Right ventricle myocardium inferior (tissue), 1 donor: ENCODE measurements around the gene RFX2. TPM values are rescaled to one million over a fixed set of nuclear protein-coding genes. Genes with fewer than 3 reads are reported as not detected.
"Not testable (repeated sequence)": the region's sequence is repeated elsewhere in the genome, so short reads cannot be mapped to it uniquely, and the experiment has no call there.

Source experiments
- ATAC-seq: fragments of 200-7000 bp; cut with Tn5 transposase; one replicate; pipeline ENCODE4 v1.9.1; 2020; ENCODE audit warnings: mild to moderate bottlenecking, moderate library complexity
- DNase-seq: peaks from one replicate; pipeline ENCODE4 v3.0.0; 2021; ENCODE audit errors: missing footprints
- intact Hi-C: fragments of 100-400 bp; cut with DNase I; formaldehyde crosslinking; loops from one replicate; pipeline ENCODE4 v1.11.0; 2022
- total RNA-seq: library from RNA; stranded (reverse); fragmentation: NEBNext Ultra II Directional; extraction: Animal tissue kit (Norgen Biotek cat#: 25700); gene quantifications from one replicate; pipeline ENCODE4 v1.2.1, GENCODE V29; 2021
- donor health status: DM: no; HTN: yes; CAD: no; lungs with severe emphysema.

Gene RFX2
- total RNA-seq, 1 donor from 2014 or later = 5.4 TPM

DNA sequence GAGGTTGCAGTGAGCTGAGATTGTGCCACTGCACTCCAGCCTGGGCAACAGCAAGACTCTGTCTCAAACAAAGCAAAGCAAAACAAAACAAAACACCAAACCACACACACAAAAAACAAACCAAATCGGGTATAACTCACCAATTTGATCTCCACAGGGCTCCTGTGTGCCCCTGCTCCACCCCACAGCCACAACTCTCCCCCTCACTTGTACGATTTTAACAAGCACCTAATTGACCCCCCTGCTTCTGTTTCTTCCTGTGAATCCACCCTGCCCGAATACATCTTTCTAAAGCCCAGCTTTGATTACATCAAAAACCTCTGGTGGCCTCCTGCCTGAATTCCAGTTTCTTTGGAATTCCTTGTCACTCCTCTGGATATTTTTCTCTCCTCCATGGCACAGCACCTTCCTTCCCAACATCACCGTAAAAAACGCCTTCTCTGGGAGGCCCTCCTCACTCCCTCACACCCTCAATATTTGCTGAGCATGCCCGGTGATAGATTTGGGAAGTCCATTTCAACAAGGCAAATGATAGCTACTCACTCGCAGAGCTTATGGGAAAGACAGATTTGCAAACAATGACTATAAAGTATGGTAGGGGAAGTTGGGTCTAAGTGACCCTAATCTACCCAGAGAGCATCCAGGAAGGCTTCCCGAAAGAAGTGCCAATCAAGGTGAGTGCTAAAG, 120.8 kb downstream of the RFX2 start:
- ATAC-seq (no peak), DNase-seq (no peak)
- intact Hi-C loops = loop anchor here (5.0 kb wide), 1 partner anchor 138 kb away; no protein-coding TSS in a partner anchor

DNA sequence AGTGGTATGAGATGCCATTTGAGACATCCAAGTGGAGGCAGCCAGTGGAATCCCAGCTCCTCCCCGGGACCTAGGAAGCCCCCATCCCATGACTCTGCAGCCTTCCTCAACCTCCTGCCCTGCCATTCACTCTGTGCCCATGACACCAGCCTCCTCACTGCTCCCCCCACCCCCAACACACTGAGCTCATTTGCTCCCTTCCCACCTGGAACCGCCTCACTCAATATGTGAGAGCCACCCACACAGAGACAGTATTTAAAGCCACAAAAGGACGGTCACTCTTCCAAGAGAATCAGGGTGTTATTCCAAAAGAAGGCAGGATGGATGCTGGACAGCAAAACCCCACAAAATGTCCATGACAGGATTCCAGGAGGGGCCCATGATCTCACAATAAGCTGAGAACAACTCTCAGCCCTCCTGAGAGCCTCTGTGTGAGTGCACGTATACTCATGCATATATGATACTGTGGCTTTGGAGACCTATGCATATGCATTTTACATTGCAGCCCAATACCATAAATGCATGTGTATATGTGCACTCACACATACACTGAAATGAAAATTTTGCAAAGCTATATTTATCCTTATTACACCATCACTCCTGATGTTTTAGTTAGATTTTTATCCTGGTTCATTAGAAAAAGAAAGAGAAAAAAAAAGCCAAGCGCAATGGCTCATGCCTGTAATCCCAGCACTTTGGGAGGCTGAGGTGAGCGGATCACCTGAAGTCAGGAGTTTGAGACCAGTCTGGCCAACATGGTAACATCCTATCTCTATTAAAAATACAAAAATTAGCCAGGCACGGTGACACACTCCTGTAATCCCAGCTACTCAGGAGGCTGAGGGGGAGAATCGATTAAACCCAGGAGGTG, 121.5 kb downstream of the RFX2 start:
- intact Hi-C loops = loop anchor here (5.0 kb wide), 1 partner anchor 139 kb away; no protein-coding TSS in a partner anchor
- ATAC-seq = no peak
- DNase-seq = no peak

DNA sequence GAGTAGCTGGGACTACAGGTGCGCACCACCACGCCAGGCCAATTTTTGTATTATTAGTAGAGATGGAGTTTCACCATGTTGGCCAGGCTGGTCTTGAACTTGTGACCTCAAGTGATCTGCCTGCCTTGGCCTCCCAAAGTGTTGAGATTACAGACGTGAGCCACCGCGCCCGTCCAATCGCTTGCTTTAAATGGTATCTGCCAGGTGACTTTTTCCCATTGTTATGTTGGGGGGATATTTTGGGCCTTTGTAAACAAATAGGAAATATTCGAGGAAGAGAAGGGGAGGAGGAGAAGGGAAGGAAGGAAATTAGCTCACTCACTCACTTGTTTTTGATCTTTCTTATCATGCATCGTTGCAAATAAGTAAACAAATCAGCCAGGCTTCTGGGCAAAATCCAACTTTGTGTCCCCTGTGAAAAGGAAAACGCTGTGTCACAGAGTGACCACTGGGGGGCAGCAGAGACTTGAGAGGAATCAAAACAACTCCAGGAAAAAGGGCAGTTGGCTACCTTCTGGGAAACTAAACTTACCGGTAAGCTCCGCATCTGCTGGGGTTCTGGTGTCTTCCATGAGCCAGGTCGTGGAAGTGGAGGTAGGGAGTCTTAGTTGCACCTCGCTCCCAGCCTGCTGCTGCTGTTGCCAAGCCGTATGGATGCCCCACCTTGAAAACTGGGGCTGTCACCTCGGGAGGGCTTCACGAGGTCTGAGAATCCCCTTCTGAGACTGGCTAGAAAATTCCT, 123.1 kb downstream of the RFX2 start:
- intact Hi-C loops = loop anchor here (2.0 to 5.0 kb wide), 2 partner anchors 36 to 140 kb away; no protein-coding TSS in a partner anchor
- no peak for DNase-seq
- ATAC-seq = peak; percentile 47

DNA sequence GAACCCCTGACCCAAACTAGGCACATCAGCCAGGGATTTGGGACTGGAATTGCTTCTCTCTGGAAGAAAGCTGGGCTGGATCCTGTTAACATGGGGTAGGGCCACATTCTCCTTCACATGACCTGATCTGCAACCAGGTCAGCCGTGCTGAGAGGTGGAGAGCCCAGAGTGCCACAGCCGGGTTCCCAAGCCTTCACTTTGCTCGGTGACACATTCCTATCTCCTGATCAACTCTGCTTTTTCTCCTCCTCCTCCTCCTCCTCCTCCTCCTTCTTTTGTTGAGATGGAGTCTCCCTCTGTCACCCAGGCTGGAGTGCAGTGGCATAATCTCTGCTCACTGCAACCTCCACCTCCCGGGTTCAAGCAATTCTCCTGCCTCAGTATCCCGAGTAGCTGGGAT, 124.5 kb downstream of the RFX2 start:
- intact Hi-C loops = loop anchor here (2.0 to 5.0 kb wide), 2 partner anchors 37 to 141 kb away; no protein-coding TSS in a partner anchor

DNA sequence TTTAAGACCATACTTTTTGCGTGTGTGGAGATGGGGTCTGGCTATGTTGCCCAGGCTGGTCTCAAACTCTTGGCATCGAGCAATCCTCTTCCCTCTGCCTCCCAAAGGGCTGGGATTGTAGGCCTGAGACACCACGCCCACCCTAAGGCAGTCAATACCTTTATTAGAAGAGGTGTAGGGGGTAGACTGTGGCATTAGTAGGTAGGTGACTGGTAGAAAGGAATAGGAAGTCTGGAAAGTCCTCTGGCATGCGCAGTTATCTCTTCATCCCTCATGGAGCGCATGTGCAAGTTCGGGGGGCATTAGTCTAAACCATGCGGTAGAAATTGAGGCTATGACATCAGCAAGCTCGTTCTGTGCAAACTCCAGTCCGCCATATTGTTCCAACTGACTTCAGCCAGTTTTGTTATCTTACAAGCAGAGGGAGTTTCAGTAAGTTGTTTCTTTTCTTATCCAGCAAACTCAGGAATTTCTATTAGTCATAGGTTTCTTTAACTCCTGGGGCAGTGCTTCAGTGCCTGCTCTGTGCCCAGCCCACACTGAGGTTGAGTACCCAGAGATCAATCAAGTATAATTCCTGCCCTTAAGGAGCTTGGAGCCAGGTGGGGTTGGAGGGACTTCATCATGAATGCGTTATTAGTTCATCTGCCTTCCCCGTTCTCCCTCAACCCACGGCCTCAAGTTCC, 125.1 kb downstream of the RFX2 start:
- DNase-seq = no peak
- intact Hi-C loops = loop anchor here (5.0 kb wide), 1 partner anchor 142 kb away; no protein-coding TSS in a partner anchor
- no peak for ATAC-seq

More for the DNA sequence above, 124.5 kb downstream of the RFX2 start:
- not testable (repeated sequence) for DNase-seq, ATAC-seq

DNA sequence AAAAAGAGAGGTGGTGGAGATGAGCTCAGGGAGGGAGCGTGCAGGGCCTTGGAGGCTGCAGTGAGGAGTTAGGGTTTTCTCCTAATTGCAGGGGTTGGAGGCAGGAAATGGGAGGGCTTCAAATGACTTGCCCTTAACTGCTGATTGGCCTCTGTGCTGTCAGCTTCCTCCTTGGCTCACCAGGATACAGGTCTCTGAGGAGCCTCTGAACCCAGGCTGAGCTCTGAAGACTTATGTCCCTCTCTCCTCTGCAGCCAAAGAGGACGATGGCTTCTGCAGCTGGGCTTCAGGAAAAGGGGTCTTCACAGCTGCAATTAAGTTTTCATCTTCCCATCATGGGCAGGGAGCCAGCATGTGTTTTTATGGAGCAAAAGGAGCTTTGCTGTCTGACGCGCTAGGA, 125.7 kb downstream of the RFX2 start:
- ATAC-seq (no peak), DNase-seq (no peak)
- intact Hi-C loops = no loop called here

DNA sequence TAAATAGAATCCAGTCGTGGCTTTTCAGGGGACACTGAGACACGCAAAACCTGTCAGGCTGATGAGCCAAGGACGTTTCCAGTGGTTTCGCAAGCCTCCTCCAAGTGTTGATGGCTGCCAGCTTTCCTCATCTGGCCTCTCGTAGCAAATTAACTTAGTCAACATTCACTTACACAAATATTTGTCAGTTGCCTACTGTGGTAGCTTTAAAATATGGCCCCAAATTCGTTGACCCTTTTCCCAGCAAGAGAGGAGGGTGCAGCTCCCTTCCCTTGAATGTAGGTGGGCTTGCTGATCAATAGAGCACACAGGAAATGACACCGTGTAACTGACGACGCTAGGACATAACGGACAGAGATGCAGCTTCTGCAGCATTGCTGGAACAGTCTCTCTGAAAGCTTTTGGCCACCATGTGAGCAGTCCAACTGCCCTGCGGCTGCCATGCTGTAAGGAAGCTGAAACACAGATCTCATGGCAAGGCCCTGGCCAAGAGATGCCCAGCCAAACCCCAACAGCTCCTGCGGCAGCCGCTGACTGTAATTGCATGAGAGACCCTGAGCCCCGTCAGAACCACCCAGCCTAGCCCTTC, 126.8 kb downstream of the RFX2 start:
- intact Hi-C loops = no loop called here
- DNase-seq (no peak), ATAC-seq (peak; percentile 32)

DNA sequence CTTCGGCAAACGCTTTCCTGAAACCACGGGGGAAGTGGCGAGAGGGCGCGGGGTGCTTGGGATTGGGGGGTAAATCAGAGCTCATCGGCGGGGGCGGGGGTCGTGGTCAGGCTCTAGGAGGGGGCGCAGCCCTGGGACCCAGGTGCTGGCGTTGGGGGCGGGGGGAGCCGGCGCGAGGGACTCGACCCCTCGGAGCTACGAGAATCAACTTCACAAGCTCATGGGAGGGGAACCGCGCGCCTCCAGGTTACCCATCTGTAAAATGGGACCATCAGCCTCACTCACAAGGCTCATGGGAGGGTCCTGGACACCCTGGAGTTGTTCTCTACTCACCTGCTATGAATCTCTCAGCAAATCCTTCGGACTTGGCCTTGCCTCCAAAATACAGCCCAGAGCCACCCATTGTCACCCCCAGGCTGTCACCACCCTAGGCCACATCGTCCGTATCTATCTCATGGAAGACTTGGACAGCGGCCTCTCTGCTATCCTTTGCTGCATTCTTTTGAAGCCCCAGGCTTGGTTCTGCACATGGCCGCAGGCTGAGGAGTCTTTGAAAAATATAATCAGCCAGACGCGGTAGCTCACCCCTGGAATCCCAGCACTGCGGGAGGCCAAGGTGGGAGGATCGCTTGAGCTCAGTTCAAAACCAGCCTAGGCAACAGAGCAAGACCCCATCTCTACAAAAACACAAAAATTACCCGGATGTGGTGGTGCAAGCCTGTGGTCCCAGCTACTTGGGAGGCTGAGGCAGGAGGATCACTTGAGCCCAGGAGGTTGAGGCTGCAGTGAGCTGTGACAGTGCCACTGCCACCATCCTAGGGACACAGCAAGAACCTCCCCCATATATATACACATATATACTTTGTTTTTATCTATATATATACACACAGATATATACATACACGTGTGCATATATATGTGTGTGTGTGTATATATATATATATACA, 131.4 kb downstream of the RFX2 start:
- intact Hi-C loops = no loop called here
- peak; percentile 1 for ATAC-seq
- peak; percentile 79 for DNase-seq

DNA sequence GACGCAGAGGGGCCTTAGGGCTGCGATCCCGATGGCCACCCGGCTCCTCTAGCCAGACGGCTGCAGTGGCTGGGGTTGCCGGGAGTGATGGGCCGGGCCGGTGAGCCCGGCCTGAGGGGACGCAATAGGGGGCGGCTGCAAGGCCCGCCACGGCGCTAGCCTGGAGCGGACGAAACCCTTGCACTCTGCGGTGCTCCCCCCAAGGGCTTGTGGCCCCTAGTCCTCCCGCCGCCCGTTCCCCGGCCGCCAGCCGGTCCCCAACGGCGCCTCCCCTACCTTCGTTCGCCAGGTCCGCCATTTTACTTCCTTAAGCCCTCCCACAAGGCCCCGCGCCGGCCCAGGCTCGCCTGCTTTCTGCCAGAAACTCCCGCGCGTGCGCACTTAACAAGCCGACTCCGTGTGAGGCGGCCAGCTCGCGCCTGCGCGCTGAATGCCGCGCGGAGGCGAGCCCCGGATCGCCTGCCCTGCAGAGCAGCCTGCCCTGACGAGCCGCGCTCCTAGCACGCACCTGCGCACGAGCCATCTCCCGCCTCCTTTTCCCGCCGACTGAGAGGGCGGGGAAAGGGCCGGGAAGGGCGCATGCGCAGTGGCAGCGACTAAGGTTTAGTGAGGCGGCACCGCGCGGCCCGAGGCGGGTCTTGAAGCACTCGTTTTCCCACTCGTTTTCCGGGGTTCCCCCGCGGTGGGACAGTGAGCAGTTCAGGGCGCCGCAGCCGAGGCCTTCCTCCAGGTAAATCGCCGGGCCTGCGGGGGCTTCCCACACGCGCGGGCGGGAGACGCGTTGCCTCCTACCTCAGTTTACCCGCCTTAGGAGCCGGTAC, 132.3 kb downstream of the RFX2 start, which contains the start of gene RANBP3:
RANBP3 (minus strand) TSS at position 356 of the 821 bp plus-strand sequence; CDS start at position 298, 58 bp downstream.
- intact Hi-C loops = no loop called here
- peak; percentile 98 for ATAC-seq

DNA sequence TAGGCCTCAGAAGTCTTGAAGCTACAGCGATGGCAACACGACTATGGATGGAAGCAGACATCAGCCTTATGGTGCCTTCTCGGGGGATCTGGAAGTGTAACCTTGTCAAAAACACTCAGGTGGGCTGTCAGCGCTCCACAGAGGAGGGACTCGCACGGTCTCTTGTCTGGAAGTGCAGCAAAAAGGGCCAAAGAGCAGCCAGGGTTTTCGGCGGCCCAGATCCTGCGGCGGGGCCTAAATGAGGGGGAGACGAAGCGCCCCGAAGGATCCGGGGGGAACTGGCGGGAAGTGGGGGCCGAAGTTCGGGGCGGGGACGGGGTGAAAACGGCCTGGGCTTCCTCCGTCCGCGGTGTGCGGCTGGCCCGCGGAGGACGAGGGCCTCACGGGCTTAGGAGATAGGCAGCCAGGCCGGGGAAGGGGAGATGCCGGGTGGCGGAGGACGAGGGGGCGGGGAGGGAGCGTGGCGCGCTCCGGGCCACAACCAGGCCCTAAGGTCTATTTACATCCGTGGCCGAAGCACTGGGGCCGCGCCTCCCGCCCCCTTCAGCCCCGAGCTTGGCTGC, 133.0 kb downstream of the RFX2 start:
- intact Hi-C loops = no loop called here
- ATAC-seq (no peak), DNase-seq (no peak)

More for the DNA sequence above, 132.3 kb downstream of the RFX2 start, which contains the start of gene RANBP3:
- DNase-seq = peak; percentile 100

DNA sequence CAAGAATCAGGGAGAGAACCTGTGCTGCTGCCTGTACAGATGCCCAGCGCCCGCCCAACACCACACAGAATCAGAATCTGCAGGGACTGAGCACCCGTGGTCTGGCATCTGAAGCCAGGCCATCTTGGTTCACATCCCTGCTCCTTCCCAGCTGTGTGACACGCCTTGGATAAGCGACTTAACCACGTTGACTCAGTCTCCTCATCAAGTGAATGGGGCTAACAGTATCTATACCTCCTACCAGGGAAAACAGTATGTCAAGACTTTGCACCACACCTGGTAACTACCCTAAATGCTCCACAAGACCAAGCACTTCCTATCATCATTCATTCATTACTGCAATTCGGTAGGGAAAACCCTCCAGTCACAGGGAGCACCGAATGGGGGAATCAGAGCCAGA, 133.5 kb downstream of the RFX2 start:
- DNase-seq = no peak
- intact Hi-C loops = no loop called here

DNA sequence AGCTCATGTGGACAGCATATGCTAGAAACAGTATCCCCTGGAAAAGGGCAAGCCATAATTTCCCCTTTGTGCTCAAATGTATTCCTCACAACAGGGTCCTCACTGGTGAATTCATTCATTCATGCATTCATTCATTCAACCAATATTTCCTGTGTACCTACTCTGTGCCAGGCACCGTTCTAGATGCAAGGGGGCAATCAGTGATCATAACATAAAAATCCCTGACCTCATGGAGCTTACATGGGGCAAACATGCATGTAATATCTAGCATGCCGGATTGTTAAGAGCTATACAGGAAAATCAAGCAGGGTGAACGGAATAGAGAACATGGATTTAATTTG, 134.9 kb downstream of the RFX2 start:
- no peak for ATAC-seq
- DNase-seq = no peak
- intact Hi-C loops = no loop called here

More for the DNA sequence above, 133.5 kb downstream of the RFX2 start:
- ATAC-seq = no peak

DNA sequence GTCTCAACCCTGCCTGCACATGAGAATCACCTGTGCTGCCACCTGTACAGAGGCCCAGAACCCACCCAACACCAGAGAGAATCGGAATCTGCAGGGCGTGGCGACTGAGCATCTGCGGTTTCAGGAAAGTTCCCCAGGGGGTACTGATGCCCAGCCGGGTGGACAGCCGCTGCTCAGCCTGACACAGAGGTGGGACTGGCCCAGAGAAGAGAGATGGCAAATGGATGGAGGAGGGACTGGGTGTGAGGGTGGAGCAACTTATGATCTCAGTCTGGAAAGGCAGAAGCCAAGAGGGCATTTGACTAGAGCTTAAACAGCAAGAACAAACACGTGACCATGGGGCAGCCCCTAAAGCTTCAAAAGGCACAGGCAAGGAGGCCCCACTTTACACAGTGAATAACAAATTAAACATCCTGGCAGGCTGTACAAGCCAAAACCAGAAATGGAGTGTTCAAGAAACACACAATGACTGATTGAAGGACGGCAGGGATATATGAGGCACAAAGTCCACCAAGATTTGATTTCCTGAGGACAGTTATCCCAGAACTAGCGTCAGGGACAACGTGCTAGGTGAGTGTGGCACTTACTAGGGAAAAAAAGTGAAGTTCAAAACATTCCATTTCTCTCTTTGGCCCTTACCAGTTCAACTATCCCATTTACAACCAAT, 135.4 kb downstream of the RFX2 start:
- ATAC-seq (no peak), DNase-seq (no peak)
- intact Hi-C loops = no loop called here

DNA sequence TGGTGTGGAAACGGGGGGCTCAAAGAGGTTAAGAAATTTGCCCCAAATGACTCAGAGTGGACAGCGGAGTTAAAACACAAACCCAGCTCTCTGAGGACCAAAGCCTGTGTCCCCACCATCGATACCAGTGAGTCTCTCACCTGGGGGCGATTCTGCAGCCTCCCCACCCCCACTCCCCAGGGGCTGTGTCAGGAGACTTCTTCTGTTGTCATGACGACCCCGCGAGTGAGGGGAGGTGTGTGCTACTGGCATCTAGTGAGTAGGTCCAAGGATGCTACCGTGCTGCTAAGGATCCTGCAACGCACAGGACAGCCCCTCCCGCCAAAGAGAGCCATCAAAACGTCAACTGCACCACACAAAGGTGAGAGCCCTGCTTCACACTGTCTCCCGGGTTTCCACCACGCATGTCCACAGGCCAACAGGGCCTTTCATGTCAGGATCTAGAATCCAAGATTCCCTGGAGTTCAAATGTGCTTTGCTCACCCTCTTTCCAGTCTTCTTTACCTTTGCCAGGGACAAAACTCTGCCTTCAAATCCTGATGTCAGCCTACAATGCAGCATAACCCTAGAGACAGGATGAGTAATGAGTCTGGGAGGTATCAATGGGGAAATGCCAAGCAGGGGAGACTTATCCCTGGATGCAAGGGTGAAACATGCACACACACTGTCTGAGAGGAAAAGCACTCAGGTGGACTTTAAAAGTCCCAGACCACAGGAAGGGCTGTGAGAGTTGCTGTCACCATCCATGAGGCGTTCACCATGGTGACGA, 136.2 kb downstream of the RFX2 start:
- intact Hi-C loops = no loop called here
- ATAC-seq = no peak
- DNase-seq = no peak

DNA sequence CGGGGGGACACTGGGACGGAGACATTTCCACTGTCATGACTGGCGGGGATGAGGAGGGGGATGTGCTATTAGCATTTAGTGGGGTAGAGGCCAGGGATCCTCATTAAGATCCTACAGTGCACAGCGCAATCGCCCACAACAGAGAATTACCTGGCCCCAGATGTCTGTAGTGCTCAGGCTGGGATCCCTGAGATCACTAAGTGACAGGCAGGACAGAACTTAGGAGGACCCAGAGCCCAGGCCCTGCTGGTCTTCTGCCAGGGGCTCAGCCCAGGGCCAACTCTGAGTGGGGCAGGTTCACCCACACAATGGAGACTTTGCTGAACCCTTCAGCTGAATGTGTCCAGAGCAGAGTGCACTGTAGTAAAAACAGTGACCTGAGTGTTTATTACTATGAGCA, 136.9 kb downstream of the RFX2 start:
- no peak for ATAC-seq
- DNase-seq = no peak
- intact Hi-C loops = no loop called here
